DMS 273 treated with DMSO at 0.1 percent for 48 hours (cell line): Measurements from ENCODE around the gene ATP8A1.

Experiments used
- DNase-seq: peaks from one replicate; lab custom pipeline; 2025; lab: John Stamatoyannopoulos, UW

Gene ATP8A1

GRCh38 chr4:42649870-42650269, 7.0 kb downstream of the ATP8A1 start:
- DNase-seq, result no peak

- no peak for DNase-seq
Observed at GRCh38 chr4:42646999-42647541, 9.8 kb downstream of the ATP8A1 start.

GRCh38 chr4:42646013-42646784, 10.7 kb downstream of the ATP8A1 start:
- no peak for DNase-seq

- no peak for DNase-seq
Observed at GRCh38 chr4:42644897-42645296, 12.0 kb downstream of the ATP8A1 start.

GRCh38 chr4:42643685-42644084, 13.2 kb downstream of the ATP8A1 start:
- no peak for DNase-seq

- DNase-seq, result no peak
Observed at GRCh38 chr4:42642845-42643615, 13.9 kb downstream of the ATP8A1 start.

GRCh38 chr4:42642101-42642797, 14.7 kb downstream of the ATP8A1 start:
- DNase-seq, result no peak

- no peak for DNase-seq
Observed at GRCh38 chr4:42641656-42642055, 15.2 kb downstream of the ATP8A1 start.

GRCh38 chr4:42641161-42641560, 15.7 kb downstream of the ATP8A1 start:
- no peak for DNase-seq

GRCh38 chr4:42640613-42641012, 16.3 kb downstream of the ATP8A1 start:
- no peak for DNase-seq

- DNase-seq, result no peak
Observed at GRCh38 chr4:42638993-42639392, 17.9 kb downstream of the ATP8A1 start.

GRCh38 chr4:42638321-42638720, 18.6 kb downstream of the ATP8A1 start:
- no peak for DNase-seq

- no peak for DNase-seq
Observed at GRCh38 chr4:42637867-42638266, 19.0 kb downstream of the ATP8A1 start.

GRCh38 chr4:42637104-42637503, 19.8 kb downstream of the ATP8A1 start:
- DNase-seq, result no peak

GRCh38 chr4:42636645-42636949, 20.3 kb downstream of the ATP8A1 start:
- DNase-seq, result peak; percentile 92

- no peak for DNase-seq
Observed at GRCh38 chr4:42633605-42634388, 23.1 kb downstream of the ATP8A1 start.

- DNase-seq, result no peak
Observed at GRCh38 chr4:42632653-42633382, 24.1 kb downstream of the ATP8A1 start.

GRCh38 chr4:42630908-42631307, 26.0 kb downstream of the ATP8A1 start:
- DNase-seq, result no peak

GRCh38 chr4:42628740-42629139, 28.2 kb downstream of the ATP8A1 start:
- DNase-seq, result no peak

- peak; percentile 61 for DNase-seq
Observed at GRCh38 chr4:42627885-42628646, 28.8 kb downstream of the ATP8A1 start.
